Activated T-helper 9 cell treated with anti-CD3 and anti-CD28 coated beads, Interleukin-2, amount 50 U/mL, for 16 hours (primary cell): ENCODE data around the gene STXBP1.

Experiments
- DNase-seq: peaks from one replicate; pipeline ENCODE4 v3.0.0-alpha.2; 2020; ENCODE audit warnings: low read depth

STXBP1 gene

DNA sequence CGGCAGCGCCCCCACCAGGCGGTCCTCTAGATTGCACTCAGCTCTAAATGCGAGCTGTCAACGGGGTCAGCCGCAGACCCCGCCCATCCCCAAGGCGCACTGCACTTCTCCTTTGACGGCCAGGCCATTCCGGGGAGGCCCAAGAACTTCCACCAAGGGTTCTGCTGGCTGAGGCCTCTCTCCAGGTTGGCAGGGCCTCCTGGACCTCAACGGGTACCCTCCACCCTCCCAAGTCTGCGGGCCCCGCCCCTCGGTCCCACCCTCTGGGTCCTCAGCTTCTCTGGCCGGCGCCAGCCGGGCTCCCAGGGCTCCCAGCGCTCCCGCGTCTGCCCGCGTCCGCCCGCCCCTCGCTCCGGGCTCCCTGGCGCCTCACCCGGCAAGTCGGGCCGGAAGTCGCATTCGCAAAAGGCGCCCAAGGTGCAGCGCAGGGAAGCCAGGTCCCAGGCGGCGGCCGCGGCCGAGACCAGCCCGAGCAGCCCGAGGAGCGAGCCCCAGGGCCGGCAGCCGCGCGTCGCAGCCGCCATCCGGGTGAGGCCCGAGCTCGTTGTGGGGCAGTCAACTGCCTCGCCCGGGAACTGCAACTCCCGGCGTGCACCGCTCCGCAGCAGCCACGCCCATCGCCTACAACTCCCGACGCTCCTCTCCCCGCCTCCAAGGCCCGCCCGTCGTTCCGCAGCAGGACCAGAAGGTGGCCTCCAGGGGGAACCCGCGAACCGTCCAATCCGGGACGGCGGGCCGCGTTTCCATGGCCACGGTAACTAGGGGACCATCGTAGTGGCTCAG lies 122.9 kb downstream of the STXBP1 start, which contains the start of gene TOR2A:
Gene TOR2A, minus strand, starts transcription at position 548 of the 783 bp plus-strand sequence. Its CDS starts 24 bp downstream, at position 524.
- DNase-seq, result peak; percentile 98

DNA sequence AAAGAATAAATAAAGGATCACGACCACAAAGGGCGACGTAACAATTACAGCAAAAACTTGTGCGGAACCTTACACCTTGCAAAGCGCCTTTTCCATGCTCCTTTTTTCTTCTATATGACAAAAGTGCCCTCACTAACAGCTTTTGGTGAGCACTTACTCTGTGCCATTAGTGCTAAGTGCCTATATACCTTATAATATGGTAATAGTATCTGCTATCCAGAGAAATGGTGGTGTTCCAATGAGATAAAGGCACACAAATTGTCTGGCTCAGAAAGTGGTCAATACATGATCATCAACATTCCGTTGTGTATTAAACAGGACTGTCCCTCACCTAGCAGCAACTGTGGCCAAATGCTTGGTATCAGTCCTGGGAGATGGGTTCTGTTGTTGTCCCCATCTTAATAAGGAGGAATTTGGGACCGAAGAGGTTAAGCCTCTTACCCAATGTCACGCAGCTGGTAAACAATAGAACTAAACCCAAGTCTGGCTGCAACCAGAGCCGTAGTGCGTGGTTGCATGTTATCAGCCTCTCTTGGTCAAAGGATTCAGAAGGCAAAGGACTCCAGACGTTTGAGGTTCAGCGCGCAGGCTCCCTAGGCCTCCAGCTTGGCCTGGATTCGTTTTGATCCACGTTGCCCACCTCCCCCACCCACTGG lies 123.6 kb downstream of the STXBP1 start:
- DNase-seq, result no peak

DNA sequence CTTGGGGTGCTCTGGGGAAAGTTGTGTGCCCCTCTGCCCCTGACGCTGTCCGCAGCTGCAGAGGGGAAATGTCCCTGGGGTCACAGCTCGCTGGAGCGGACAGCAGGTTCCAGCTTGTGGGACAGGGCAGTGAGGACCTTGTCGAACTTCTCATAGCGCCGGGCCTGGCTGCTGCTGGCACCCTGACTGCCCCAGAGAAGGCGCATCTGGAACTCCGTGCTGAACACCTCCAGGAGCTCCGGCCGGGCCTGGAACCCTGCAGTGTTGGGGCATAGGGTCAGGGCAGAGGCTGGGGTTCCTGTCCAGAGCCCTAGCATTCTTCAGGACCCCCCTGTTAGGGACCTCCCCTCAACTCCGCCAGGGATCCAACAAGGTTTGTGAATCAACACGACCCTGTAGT lies 126.6 kb downstream of the STXBP1 start:
- no peak for DNase-seq

DNA sequence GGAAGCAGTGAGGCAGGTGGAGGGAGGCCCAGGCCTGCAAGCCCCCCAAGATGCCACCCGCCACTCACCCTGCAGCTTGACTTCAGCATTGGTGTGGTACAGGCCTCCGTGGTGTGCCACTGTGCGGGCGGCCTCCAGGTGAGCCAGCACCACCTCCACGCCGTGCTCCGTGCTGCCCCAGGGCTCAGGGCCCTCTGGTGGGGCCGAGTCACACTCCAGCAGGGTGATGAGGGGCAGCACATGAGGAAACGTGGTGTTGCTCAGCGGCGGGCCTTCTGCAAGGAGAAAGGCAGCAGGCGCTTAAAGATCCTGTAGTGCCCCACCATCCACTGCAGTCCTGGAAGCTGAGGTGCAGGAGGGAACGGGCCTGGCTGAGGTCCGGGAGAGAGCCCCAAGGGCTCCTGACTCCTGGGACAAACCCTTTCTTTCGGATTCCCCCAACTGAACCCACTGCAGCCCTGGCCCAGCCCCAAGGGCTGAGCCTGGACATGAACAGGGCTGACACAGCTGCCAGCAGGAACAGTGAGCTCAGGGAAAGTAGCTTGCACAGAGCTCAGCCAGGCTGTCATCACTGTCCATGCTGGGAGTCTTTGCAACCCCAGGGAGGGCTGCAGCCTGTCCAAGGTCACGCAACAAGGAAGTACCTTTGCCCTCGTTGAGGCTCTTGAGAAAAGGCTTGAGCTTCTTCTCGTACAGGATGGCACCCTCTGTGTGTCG lies 127.7 kb downstream of the STXBP1 start:
- DNase-seq, result no peak

DNA sequence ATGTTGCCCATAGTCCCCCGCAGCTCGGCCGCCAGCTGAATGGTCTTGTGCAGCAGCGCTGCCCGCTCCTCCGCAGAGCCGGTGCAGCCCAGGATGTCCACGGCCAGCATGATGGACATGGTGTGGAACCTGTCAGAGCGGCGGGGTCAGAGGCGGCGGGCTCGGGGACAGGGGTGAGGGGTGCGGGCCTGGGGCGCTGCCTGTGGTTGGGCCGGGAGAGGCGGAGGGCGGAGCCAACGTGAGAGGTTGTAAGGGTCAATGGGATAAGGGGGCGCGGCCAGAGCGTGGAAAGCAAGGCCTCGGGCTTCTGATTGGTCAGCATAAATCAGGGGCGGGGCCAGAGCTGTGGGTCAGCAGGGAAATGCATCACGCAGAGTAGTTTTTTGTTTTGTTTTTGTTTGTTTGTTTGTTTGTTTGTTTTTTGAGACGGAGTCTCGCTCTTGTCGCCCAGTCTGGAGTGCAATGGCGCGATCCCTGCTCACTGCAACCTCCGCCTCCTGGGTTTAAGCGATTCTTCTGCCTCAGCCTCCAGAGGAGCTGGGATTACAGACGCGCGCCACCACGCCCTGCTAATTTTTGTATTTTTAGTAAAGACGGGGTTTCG lies 129.9 kb downstream of the STXBP1 start:
- no peak for DNase-seq
